Prostate gland (tissue), 2 donors: ENCODE results near the gene MCAM. TPM values are rescaled to one million over a fixed set of nuclear protein-coding genes. Genes with fewer than 3 reads are reported as not detected.
A peak's percentile ranks its signal among the peaks of the same experiment; 100 is the strongest.

Experiments
- DNase-seq: peaks from one replicate; pipeline ENCODE4 v3.0.0-alpha.2; 2019; ENCODE audit warnings: low spot score
- H3K27ac ChIP-seq, 2 donors: fragments of 200-600 bp; sonication (generic); 2 replicates each; pipeline ENCODE4 v1.5.1; 2017 to 2019
- H3K27me3 ChIP-seq: fragments of 200-600 bp; sonication (generic); replicated peaks from 2 replicates; pipeline ENCODE4 v1.5.1; 2019; ENCODE audit not compliant: insufficient read depth
- H3K36me3 ChIP-seq, 2 donors: fragments of 200-600 bp; sonication (generic); 1 replicate in 1 of 2; 2 replicates in 1 of 2; pipeline versions ENCODE4 v1.5.1 to v1.8.1; 2017 to 2019
- H3K4me1 ChIP-seq: fragments of 200-600 bp; sonication (generic); replicated peaks from 2 replicates; pipeline ENCODE4 v1.5.1; 2019
- H3K4me3 ChIP-seq, 2 donors: fragments of 200-600 bp; sonication (generic); 2 replicates each; pipeline ENCODE4 v1.5.1; 2017 to 2019
- H3K9me3 ChIP-seq: fragments of 200-600 bp; sonication (generic); 2 replicates; pipeline ENCODE4 v1.5.1; 2017
- CTCF ChIP-seq, 4 experiments: fragments of 200-600 bp in 2 of 4; fragments of 450-650 bp in 2 of 4; sonication (generic) in 2 of 4; IDR thresholded peaks; 1 replicate in 3 of 4; 2 replicates in 1 of 4; pipeline ENCODE4 v1.5.1; 2016 to 2019; ENCODE audit warnings: antibody characterized with exemption in 4 of 4, mild to moderate bottlenecking in 2 of 4, moderate library complexity in 2 of 4
- POLR2A ChIP-seq: fragments of 450-650 bp; IDR thresholded peaks from one replicate; pipeline ENCODE4 v1.6.1; 2016; ENCODE audit warnings: antibody characterized with exemption, mild to moderate bottlenecking
- POLR2AphosphoS5 ChIP-seq: sonication (generic); formaldehyde crosslinking; IDR thresholded peaks from one replicate; pipeline ENCODE4 v1.6.1; 2017; ENCODE audit warnings: antibody characterized with exemption
- WGBS: methylation state at CpG from one replicate; pipeline ENCODE4 v1.1.5; 2018; 5-methylcytosine and 5-hydroxymethylcytosine counted together
- intact Hi-C: fragments of 100-400 bp; cut with DNase I; formaldehyde crosslinking; loops from one replicate; pipeline ENCODE4 v1.14.2; 2022
- total RNA-seq, 2 donors: library from RNA; depleted of rRNA; stranded (reverse); fragments of >200 nt; gene quantifications; one replicate each; pipeline ENCODE4 v1.1.0, GENCODE V29; 2016

MCAM gene
- total RNA-seq, 2 donors from 2014 or later = 156 to 292 TPM

GRCh38 chr11:119309411-119309810 is 7.5 kb downstream of the MCAM start:
- no peaks in the 10 kb centered on the region for H3K36me3 ChIP-seq

GRCh38 chr11:119307974-119308373 is 9.0 kb downstream of the MCAM start:
- Histone ChIP-seq H3K36me3 (no peaks in the 10 kb centered on the region), H3K27ac (no peak overlapping the region), H3K4me3 (no peak overlapping the region), H3K4me1 (no peaks in the 10 kb centered on the region), H3K9me3 (no peaks in the 10 kb centered on the region), H3K27me3 (no peaks in the 10 kb centered on the region)
- TF ChIP-seq POLR2AphosphoS5 (no peak), POLR2A (no peak), CTCF (IDR thresholded peaks at IDR 0.05) (no peak)
- no peak for DNase-seq
- WGBS = 80% methylated on average over 5 of the region's 5 CpGs
- intact Hi-C loops = no loop called here

More at GRCh38 chr11:119309411-119309810, 7.5 kb downstream of the MCAM start:
- Histone ChIP-seq H3K9me3 (no peaks in the 10 kb centered on the region), H3K27ac (no peak overlapping the region), H3K4me1 (no peaks in the 10 kb centered on the region), H3K27me3 (no peaks in the 10 kb centered on the region), H3K4me3 (no peak overlapping the region)
- intact Hi-C loops = no loop called here
- peak; percentile 23 for DNase-seq
- TF ChIP-seq POLR2AphosphoS5 (peak; percentile 13), POLR2A (no peak)
- 72% methylated on average over 11 of the region's 11 CpGs for WGBS

GRCh38 chr11:119307219-119307618 is 9.7 kb downstream of the MCAM start:
- DNase-seq = no peak
- H3K27ac ChIP-seq = peak overlapping the region; percentile 13 to 15

GRCh38 chr11:119306373-119306890 is 10.5 kb downstream of the MCAM start:
- peak; percentile 30 for TF ChIP-seq POLR2AphosphoS5
- TF ChIP-seq POLR2A = no peak
- no peak for TF ChIP-seq CTCF (IDR thresholded peaks at IDR 0.05)
- DNase-seq = no peak
- 75% methylated on average over 5 of the region's 5 CpGs for WGBS
- intact Hi-C loops = no loop called here
- Histone ChIP-seq H3K36me3 (no peaks in the 10 kb centered on the region), H3K27me3 (no peaks in the 10 kb centered on the region), H3K27ac (peak overlapping the region in 1 of 2 donors; percentile 5), H3K9me3 (no peaks in the 10 kb centered on the region), H3K4me3 (no peak overlapping the region), H3K4me1 (no peaks in the 10 kb centered on the region)

More at GRCh38 chr11:119307219-119307618, 9.7 kb downstream of the MCAM start:
- no peak overlapping the region for H3K4me3 ChIP-seq
- TF ChIP-seq POLR2A (no peak), POLR2AphosphoS5 (no peak), CTCF (IDR thresholded peaks at IDR 0.05) (no peak)
- H3K9me3 ChIP-seq = no peaks in the 10 kb centered on the region
- intact Hi-C loops = no loop called here
- H3K4me1 ChIP-seq = no peaks in the 10 kb centered on the region
- H3K36me3 ChIP-seq = no peaks in the 10 kb centered on the region
- WGBS = 50% methylated on average over 1 of the region's 1 CpG
- no peaks in the 10 kb centered on the region for H3K27me3 ChIP-seq

- Histone ChIP-seq H3K27me3 (no peaks in the 10 kb centered on the region), H3K4me3 (no peak overlapping the region), H3K27ac (peak overlapping the region in 1 of 2 donors; percentile 5), H3K9me3 (no peaks in the 10 kb centered on the region), H3K4me1 (no peaks in the 10 kb centered on the region), H3K36me3 (no peaks in the 10 kb centered on the region)
- intact Hi-C loops = no loop called here
- WGBS = 79% methylated on average over 7 of the region's 7 CpGs
- no peak for DNase-seq
- TF ChIP-seq POLR2A = no peak
- TF ChIP-seq CTCF (IDR thresholded peaks at IDR 0.05) = no peak
- TF ChIP-seq POLR2AphosphoS5 = no peak
These were observed 11.2 kb downstream of the MCAM start for GRCh38 chr11:119305556-119306372.
